Cardiac ventricle fibroblast (primary cell): ENCODE measurements around the gene FOXR1. TPM values are rescaled to one million over a fixed set of nuclear protein-coding genes. Genes with fewer than 3 reads are reported as not detected.

Source experiments
- total RNA-seq: library from RNA; depleted of rRNA; stranded (reverse); fragments of >200 nt; gene quantifications from 2 replicates; pipeline ENCODE4 v1.2.3, GENCODE V29; 2015

Gene FOXR1
- total RNA-seq, result not detected in 2 replicates

GRCh38 chr11:118971646-118972045, at the start of gene FOXR1:
TSS of gene FOXR1 (plus strand) at chr11:118971761. CDS start at chr11:118971932, 171 bp downstream.

GRCh38 chr11:118956094-118956846, 15.3 kb upstream of the FOXR1 start, which contains the start of gene UPK2:
TSS of gene UPK2 (plus strand) at chr11:118956298. CDS start at chr11:118956351, 53 bp downstream.

GRCh38 chr11:118997627-118998387, 26.2 kb downstream of the FOXR1 start, which contains the start of gene CENATAC:
TSS of gene CENATAC (plus strand) at chr11:118998138. CDS start at chr11:118998198, 60 bp downstream.

GRCh38 chr11:119018074-119018938, 46.7 kb downstream of the FOXR1 start, which contains the start of the genes RPS25 and TRAPPC4:
TSS of gene RPS25 (minus strand) at chr11:119018343. CDS start at chr11:119018284, 59 bp downstream.
TSS of gene TRAPPC4 (plus strand) at chr11:119018766. CDS start at chr11:119018796, 30 bp downstream.

GRCh38 chr11:119030329-119031047, 58.9 kb downstream of the FOXR1 start, which contains the start of gene SLC37A4:
TSS of gene SLC37A4 (minus strand) at chr11:119030877.

Other genes with a start within 250 kb of the FOXR1 start
- 71.2 and 82.4 TPM in 2 replicates for gene DDX6, start 180.6 kb upstream of the FOXR1 start, total RNA-seq
- not detected in 2 replicates for gene CXCR5, start 87.9 kb upstream of the FOXR1 start, total RNA-seq
- gene BCL9L, start 45.8 kb upstream of the FOXR1 start, total RNA-seq, result 41.5 and 57.4 TPM in 2 replicates
- gene UPK2, start 15.5 kb upstream of the FOXR1 start, total RNA-seq, result not detected in 2 replicates
- gene CENATAC, start 26.4 kb downstream of the FOXR1 start, total RNA-seq, result 5.7 and 16.8 TPM in 2 replicates
- 2,131 and 3,333 TPM in 2 replicates for gene RPS25, start 46.6 kb downstream of the FOXR1 start, total RNA-seq
- 76.9 and 85.3 TPM in 2 replicates for gene TRAPPC4, start 47.0 kb downstream of the FOXR1 start, total RNA-seq
- gene SLC37A4, start 59.1 kb downstream of the FOXR1 start, total RNA-seq, result 12.2 and 12.8 TPM in 2 replicates
- 79.2 and 89.9 TPM in 2 replicates for gene HYOU1, start 85.4 kb downstream of the FOXR1 start, total RNA-seq
- gene VPS11, start 96.1 kb downstream of the FOXR1 start, total RNA-seq, result 25.2 and 25.4 TPM in 2 replicates
- gene HMBS, start 113.1 kb downstream of the FOXR1 start, total RNA-seq, result 9.6 and 13.2 TPM in 2 replicates
- gene DPAGT1, start 130.1 kb downstream of the FOXR1 start, total RNA-seq, result 20.3 and 30.8 TPM in 2 replicates
- 3.9 and 4.6 TPM in 2 replicates for gene C2CD2L, start 135.6 kb downstream of the FOXR1 start, total RNA-seq
- gene HINFP, start 149.8 kb downstream of the FOXR1 start, total RNA-seq, result 8.8 and 9.4 TPM in 2 replicates
- 0.10 and 0.31 TPM in 2 replicates for gene ABCG4, start 177.3 kb downstream of the FOXR1 start, total RNA-seq
- 17.7 and 20.2 TPM in 2 replicates for gene NLRX1, start 197.0 kb downstream of the FOXR1 start, total RNA-seq
- not detected in 2 replicates for gene NHERF4, start 213.7 kb downstream of the FOXR1 start, total RNA-seq
- 6.3 and 7.1 TPM in 2 replicates for gene CBL, start 234.6 kb downstream of the FOXR1 start, total RNA-seq